ENCODE measurements around the gene COG1. TPM values are rescaled to one million over a fixed set of nuclear protein-coding genes. Genes with fewer than 3 reads are reported as not detected.
A peak's percentile ranks its signal among the peaks of the same experiment; 100 is the strongest.

Gene COG1
- total and polyA plus RNA-seq, 12 donors: 27.1 to 97.2 (median 58.0) TPM

DNA sequence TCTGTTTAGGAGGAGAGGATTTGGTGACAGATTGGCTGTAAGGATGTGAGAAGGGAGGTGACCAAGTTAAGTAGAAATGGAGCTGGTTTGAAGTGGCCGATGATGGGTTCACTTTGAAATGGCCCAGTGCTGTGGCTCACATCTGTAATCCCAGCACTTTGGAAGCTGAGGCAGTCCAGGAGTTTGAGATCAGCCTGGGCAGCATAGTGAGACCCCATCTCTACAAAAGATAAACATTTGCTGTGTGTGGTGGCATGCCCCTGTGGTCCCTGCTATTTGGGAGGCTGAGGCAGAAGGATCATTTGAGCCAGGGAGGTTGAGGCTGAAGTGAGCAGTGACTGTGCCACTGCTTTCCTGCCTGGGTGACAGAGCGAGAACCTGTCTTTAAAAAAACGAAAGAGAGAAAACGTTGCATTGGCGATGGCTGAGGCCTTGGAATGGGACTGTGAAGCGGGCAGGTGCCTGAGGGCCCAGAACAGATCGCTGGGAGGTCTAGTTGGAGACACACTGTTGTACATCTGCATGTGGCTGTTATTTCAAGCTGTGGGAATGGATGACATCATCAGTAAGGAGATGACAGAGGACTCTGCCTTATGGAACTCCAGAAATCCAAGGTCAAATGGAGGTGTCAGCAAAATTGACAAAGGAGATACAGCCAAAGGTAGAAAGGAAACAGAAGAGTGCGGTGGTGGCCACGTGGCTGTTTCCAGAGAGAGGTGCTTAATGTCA is 5.5 kb downstream of the COG1 start:
- no peak for ATAC-seq
- no peak overlapping the region for H3K27ac ChIP-seq
- H3K27me3 ChIP-seq: no peaks in the 10 kb centered on the region
- H3K4me3 ChIP-seq: no peak overlapping the region
- peaks cover 3 to 41% (median 23%) of the 10 kb centered on the region in 9 donors for H3K4me1 ChIP-seq
- 88 to 91% methylated on average over 9 of the region's 9 CpGs for WGBS, 2 donors
- peaks cover 0 to 80% (median 60%) of the 10 kb centered on the region in 9 donors for H3K36me3 ChIP-seq
- no peak for TF ChIP-seq CTCF (IDR thresholded peaks at IDR 0.05)
- intact Hi-C loops (cut with DNase I): loop anchor here in 1 of 10 donors (5.0 kb wide), 1 partner anchor 34 kb away; a partner anchor contains a TSS
- DNase-seq: no peak
- no peaks in the 10 kb centered on the region for H3K9me3 ChIP-seq

GRCh38 chr17:73198930-73199260 is 6.0 kb downstream of the COG1 start:
- TF ChIP-seq CTCF (IDR thresholded peaks at IDR 0.05): no peak
- H3K27ac ChIP-seq: no peak overlapping the region
- no peak for ATAC-seq
- H3K27me3 ChIP-seq: no peaks in the 10 kb centered on the region
- DNase-seq: no peak
- H3K36me3 ChIP-seq: peaks cover 0 to 86% (median 63%) of the 10 kb centered on the region in 9 donors
- no peaks in the 10 kb centered on the region for H3K9me3 ChIP-seq
- WGBS, 2 donors: 94% methylated on average over 7 of the region's 7 CpGs
- H3K4me3 ChIP-seq: no peak overlapping the region
- intact Hi-C loops (cut with DNase I): loop anchor here in 1 of 10 donors (5.0 kb wide), 1 partner anchor 33 kb away; a partner anchor contains a TSS
- peaks cover 2 to 42% (median 23%) of the 10 kb centered on the region in 9 donors for H3K4me1 ChIP-seq

DNA sequence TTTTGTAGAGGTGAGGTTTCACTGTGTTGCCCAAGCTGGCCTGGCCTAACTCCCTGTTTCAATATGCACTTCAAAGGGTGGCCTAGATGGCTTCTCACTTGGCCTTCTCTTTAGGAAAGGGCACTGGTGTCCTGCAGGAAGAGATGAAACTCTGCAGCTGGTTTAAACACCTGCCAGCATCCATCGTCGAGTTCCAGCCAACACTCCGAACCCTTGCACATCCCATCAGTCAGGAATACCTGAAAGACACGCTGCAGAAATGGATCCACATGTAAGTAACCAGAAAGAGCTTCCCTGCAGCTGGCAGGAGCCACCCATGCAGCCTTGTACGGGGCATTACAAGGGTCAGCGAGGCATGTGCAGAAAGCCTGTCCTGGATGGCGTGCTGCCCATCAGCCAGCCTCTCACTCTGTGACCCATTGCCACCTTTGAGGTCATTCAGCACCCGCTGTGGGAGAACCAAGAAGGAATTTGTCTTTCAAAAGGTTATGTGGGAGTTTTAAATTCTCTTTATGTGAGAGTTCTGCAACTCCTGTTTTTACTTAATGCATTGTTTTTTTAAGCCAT is 7.0 kb downstream of the COG1 start:
- Histone ChIP-seq H3K27ac (no peak overlapping the region), H3K9me3 (no peaks in the 10 kb centered on the region), H3K4me3 (no peak overlapping the region), H3K36me3 (peaks cover 0 to 95% (median 67%) of the 10 kb centered on the region in 9 donors), H3K4me1 (peaks cover 2 to 38% (median 24%) of the 10 kb centered on the region in 9 donors), H3K27me3 (no peaks in the 10 kb centered on the region)
- intact Hi-C loops (cut with DNase I): loop anchor here in 1 of 10 donors (5.0 kb wide), 1 partner anchor 32 kb away; a partner anchor contains a TSS
- TF ChIP-seq CTCF (IDR thresholded peaks at IDR 0.05): no peak
- DNase-seq (no peak), ATAC-seq (no peak)
- 95% methylated on average over 8 of the region's 8 CpGs for WGBS, 2 donors

DNA sequence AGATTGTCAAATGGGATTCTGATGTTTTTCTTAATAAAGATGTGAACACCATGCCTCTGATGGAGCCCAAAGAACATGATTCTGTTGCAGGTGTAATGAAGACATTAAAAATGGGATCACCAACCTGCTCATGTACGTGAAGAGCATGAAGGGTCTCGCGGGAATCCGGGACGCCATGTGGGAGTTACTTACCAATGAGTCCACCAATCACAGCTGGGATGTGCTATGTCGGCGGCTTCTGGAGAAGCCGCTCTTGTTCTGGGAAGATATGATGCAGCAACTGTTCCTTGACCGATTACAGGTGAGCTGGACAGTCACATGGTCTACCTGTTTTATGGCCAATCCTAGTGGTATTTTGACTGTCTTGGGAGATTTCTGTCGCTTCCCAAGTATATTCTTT is 7.6 kb downstream of the COG1 start:
- peaks cover 2 to 34% (median 24%) of the 10 kb centered on the region in 9 donors for H3K4me1 ChIP-seq
- no peaks in the 10 kb centered on the region for H3K27me3 ChIP-seq
- 86 to 89% methylated on average over 10 of the region's 10 CpGs for WGBS, 2 donors
- peaks cover 0 to 96% (median 74%) of the 10 kb centered on the region in 9 donors for H3K36me3 ChIP-seq
- intact Hi-C loops (cut with DNase I): no loop called here
- H3K27ac ChIP-seq: peak overlapping the region in 1 of 10 donors; percentile 36
- no peak overlapping the region for H3K4me3 ChIP-seq
- no peak for DNase-seq
- no peak for TF ChIP-seq CTCF (IDR thresholded peaks at IDR 0.05)
- no peaks in the 10 kb centered on the region for H3K9me3 ChIP-seq
- no peak for ATAC-seq
